Stimulated activated CD8-positive, alpha-beta memory T cell treated with anti-CD3 and anti-CD28 coated beads, Interleukin-7, amount 100 ng/mL, for 48 hours (primary cell): ENCODE data around the gene ZBTB7A.
A peak's percentile ranks its signal among the peaks of the same experiment; 100 is the strongest.

Experiments
- DNase-seq, 2 donors: peaks; one replicate each; pipeline ENCODE4 v3.0.0-alpha.2; 2020; ENCODE audit warnings: low read depth in 1 of 2; ENCODE audit errors: extremely low read depth in 1 of 2

The ZBTB7A gene

GRCh38 chr19:4057931-4058692, 8.6 kb downstream of the ZBTB7A start:
- no peak for DNase-seq

- no peak for DNase-seq
Observed at GRCh38 chr19:4055209-4055552, 11.5 kb downstream of the ZBTB7A start.

- no peak for DNase-seq
Observed at GRCh38 chr19:4054441-4055208, 12.1 kb downstream of the ZBTB7A start.

GRCh38 chr19:4053423-4054324, 13.0 kb downstream of the ZBTB7A start:
- no peak for DNase-seq

- no peak for DNase-seq
Observed at GRCh38 chr19:4052993-4053422, 13.7 kb downstream of the ZBTB7A start.

- DNase-seq, result no peak
Observed at GRCh38 chr19:4052114-4052992, 14.3 kb downstream of the ZBTB7A start.

GRCh38 chr19:4051175-4052101, 15.3 kb downstream of the ZBTB7A start:
- peak in 1 of 2 donors; percentile 53 for DNase-seq

GRCh38 chr19:4049432-4049831, 17.3 kb downstream of the ZBTB7A start:
- no peak for DNase-seq

- DNase-seq, result no peak
Observed at GRCh38 chr19:4046946-4047683, 19.6 kb downstream of the ZBTB7A start.

- no peak for DNase-seq
Observed at GRCh38 chr19:4046362-4046691, 20.4 kb downstream of the ZBTB7A start.

- no peak for DNase-seq
Observed at GRCh38 chr19:4045597-4046361, 20.9 kb downstream of the ZBTB7A start.

GRCh38 chr19:4044990-4045465, 21.7 kb downstream of the ZBTB7A start:
- no peak for DNase-seq

- DNase-seq, result no peak
Observed at GRCh38 chr19:4043966-4044715, 22.6 kb downstream of the ZBTB7A start.

GRCh38 chr19:4043401-4043800, 23.3 kb downstream of the ZBTB7A start:
- DNase-seq, result no peak

GRCh38 chr19:4042731-4043082, 24.0 kb downstream of the ZBTB7A start:
- no peak for DNase-seq

- DNase-seq, result no peak
Observed at GRCh38 chr19:4042064-4042730, 24.5 kb downstream of the ZBTB7A start.
